Progenitor cell of endocrine pancreas (in vitro differentiated cells): ENCODE measurements around the gene ARHGEF4. TPM values are rescaled to one million over a fixed set of nuclear protein-coding genes. Genes with fewer than 3 reads are reported as not detected.

ENCODE experiments used
- DNase-seq: peaks from one replicate; pipeline ENCODE4 v3.0.0; 2021; ENCODE audit warnings: low spot score; ENCODE audit not compliant: unreplicated experiment
- H3K27ac Mint-ChIP-seq: 2 replicates; pipeline ENCODE4 v1.8.0; 2021; ENCODE audit warnings: mild to moderate bottlenecking, moderate library complexity, mixed read lengths
- H3K27me3 Mint-ChIP-seq: 2 replicates; pipeline ENCODE4 v1.8.0; 2021; ENCODE audit warnings: mixed read lengths
- H3K36me3 Mint-ChIP-seq: 2 replicates; pipeline ENCODE4 v1.8.0; 2022; ENCODE audit warnings: mixed read lengths; ENCODE audit not compliant: insufficient read depth
- H3K4me1 Mint-ChIP-seq: 2 replicates; pipeline ENCODE4 v1.8.0; 2021; ENCODE audit warnings: low read depth, mixed read lengths
- H3K4me3 Mint-ChIP-seq: 2 replicates; pipeline ENCODE4 v1.8.0; 2021; ENCODE audit warnings: low read depth, mild to moderate bottlenecking, moderate library complexity, mixed read lengths
- H3K9me3 Mint-ChIP-seq: 2 replicates; pipeline ENCODE4 v1.8.0; 2021; ENCODE audit warnings: low read depth, mixed read lengths
- long read RNA-seq: library from polyadenylated mRNA; unstranded; transcript quantifications from one replicate; pipeline ENCODE4 v2.0.0, GENCODE V29; 2020
- total RNA-seq: library from RNA; stranded (reverse); gene quantifications from 2 replicates; pipeline ENCODE4 v1.2.1, GENCODE V29; 2021
- TF ChIP-seq, protein P1 (sequence below): fragments of 200-600 bp; sonication (generic); IDR thresholded peaks from one replicate; pipeline ENCODE4 v1.5.0; 2021; ENCODE audit warnings: antibody characterized with exemption, mild to moderate bottlenecking; ENCODE audit not compliant: unreplicated experiment

The ARHGEF4 gene
- total RNA-seq: 5.6 and 6.5 TPM in 2 replicates
- long read RNA-seq, partial matches to known transcripts: 0 of 1 reads
- long read RNA-seq, other reads (novel, unspliced or antisense): 1 of 1 reads

DNA sequence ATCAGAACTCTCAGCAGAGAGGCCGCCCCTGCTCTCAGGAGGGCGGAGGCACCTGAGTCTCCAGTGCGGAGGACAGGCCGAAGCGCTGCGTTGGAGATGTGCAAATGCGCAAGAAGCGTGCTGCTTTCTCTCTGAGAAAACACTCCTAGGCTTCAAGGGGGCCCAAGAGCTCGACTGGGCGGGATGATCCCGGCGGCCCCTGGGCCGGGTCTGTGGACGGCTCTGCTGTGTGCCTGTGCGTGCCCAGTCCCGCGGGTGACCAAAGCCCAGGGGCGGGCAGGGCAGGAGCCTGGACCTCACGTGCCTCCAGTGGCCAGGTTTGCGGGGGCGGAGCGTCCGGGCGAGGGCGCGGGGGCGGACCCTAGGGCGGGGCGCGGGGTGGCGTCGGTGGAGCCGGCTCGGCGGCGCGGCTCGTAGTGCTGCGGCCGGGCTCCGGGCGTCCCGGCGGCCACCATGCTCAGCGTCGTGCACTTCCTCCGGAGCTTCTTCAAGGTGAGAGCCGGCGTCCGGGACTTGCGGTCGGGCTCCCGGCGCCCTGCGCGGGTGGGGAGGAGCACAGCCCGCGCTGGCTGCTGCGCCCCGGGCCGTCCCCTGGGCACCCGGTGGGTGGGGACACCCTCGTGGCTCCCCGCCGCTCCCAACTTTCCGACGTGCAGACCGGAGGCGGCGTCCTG is at the start of gene ARHGEF4:
ARHGEF4 (plus strand) TSS at position 414 of the 674 bp plus-strand sequence; CDS start at position 454, 40 bp downstream.
- Mint-ChIP-seq H3K36me3 (no peaks in the 10 kb centered on the region), H3K27ac (no peak within 1 kb of the TSS), H3K4me1 (no peaks in the 10 kb centered on the region), H3K9me3 (no peaks in the 10 kb centered on the region), H3K4me3 (peak within 1 kb of the TSS; percentile 57), H3K27me3 (peaks cover 73% of the 10 kb centered on the region)
- peak; percentile 67 for DNase-seq
- TF ChIP-seq, protein P1, sequence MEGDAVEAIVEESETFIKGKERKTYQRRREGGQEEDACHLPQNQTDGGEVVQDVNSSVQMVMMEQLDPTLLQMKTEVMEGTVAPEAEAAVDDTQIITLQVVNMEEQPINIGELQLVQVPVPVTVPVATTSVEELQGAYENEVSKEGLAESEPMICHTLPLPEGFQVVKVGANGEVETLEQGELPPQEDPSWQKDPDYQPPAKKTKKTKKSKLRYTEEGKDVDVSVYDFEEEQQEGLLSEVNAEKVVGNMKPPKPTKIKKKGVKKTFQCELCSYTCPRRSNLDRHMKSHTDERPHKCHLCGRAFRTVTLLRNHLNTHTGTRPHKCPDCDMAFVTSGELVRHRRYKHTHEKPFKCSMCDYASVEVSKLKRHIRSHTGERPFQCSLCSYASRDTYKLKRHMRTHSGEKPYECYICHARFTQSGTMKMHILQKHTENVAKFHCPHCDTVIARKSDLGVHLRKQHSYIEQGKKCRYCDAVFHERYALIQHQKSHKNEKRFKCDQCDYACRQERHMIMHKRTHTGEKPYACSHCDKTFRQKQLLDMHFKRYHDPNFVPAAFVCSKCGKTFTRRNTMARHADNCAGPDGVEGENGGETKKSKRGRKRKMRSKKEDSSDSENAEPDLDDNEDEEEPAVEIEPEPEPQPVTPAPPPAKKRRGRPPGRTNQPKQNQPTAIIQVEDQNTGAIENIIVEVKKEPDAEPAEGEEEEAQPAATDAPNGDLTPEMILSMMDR: no peak

DNA sequence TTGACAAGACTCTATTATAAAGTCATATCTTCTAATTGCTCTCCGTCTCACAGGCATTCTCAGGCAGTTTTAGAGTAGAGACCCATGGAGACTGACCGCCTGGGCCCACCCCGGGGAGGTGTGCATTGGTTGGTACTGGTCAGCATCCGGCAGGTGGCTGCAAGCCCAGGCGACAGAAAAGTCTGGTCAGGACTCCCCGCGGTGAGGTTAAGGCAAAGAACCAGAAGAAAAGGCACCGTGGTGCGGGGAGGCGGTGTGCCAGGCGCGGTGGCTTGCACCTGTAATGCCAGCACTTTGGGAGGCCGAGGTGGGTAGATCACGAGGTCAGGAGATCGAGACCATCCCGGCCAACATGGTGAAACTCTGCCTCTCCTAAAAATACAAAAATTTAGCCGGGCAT is 48.9 kb upstream of the ARHGEF4 start:
- Mint-ChIP-seq H3K36me3 (no peaks in the 10 kb centered on the region), H3K9me3 (peaks cover 2% of the 10 kb centered on the region)
- DNase-seq: no peak

DNA sequence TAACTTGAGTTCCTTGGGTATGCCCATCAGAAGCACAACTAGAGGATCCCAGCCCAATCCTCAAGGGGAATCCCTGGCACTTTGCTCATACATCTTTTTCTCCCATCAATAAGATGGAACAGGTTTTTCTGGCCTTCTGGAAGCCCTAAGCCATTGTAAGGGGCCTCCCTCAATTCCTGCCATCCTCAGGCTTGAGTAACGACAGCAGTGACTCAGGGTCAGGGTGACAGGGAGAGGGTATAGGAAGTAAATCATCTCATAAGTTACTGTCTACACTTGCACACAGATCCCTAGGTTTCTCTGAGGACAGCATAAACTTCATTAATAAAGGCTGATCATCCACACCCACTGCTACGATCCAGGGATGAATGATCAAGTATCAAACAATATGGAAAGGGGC is 46.4 kb upstream of the ARHGEF4 start:
- H3K27ac Mint-ChIP-seq: peak overlapping the region; percentile 13
- H3K27me3 Mint-ChIP-seq: peaks cover 7% of the 10 kb centered on the region
- TF ChIP-seq, protein P1: no peak
- H3K9me3 Mint-ChIP-seq: no peaks in the 10 kb centered on the region
- H3K36me3 Mint-ChIP-seq: no peaks in the 10 kb centered on the region
- H3K4me1 Mint-ChIP-seq: no peaks in the 10 kb centered on the region
- H3K4me3 Mint-ChIP-seq: no peak overlapping the region
- DNase-seq: no peak

More for the DNA sequence above, 48.9 kb upstream of the ARHGEF4 start:
- H3K4me1 Mint-ChIP-seq: no peaks in the 10 kb centered on the region
- TF ChIP-seq, protein P1: no peak
- no peak overlapping the region for H3K4me3 Mint-ChIP-seq
- no peak overlapping the region for H3K27ac Mint-ChIP-seq
- H3K27me3 Mint-ChIP-seq: peaks cover 2% of the 10 kb centered on the region

- peaks cover 7% of the 10 kb centered on the region for H3K27me3 Mint-ChIP-seq
- H3K4me1 Mint-ChIP-seq: no peaks in the 10 kb centered on the region
- H3K27ac Mint-ChIP-seq: no peak overlapping the region
- no peaks in the 10 kb centered on the region for H3K36me3 Mint-ChIP-seq
- H3K9me3 Mint-ChIP-seq: no peaks in the 10 kb centered on the region
- no peak overlapping the region for H3K4me3 Mint-ChIP-seq
- TF ChIP-seq, protein P1: no peak
- DNase-seq: no peak
These were observed 45.7 kb upstream of the ARHGEF4 start for GRCh38 chr2:130790804-130791616.

DNA sequence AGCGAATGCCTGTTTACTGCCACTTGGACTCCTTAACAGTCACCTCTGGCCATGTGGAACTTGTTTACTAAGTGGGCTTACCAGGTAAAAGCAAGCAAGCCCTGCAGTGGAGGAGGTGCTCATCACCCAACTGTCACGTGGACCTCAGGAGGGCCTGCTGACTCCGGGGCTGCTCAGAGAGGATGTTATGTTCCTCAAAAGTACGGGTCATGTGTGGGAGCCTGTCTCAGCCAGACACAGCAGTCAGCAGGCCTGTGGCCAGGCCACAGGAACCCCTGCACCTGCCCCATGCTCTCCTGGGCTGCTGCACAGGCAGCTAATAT is 45.1 kb upstream of the ARHGEF4 start:
- H3K4me3 Mint-ChIP-seq: no peak overlapping the region
- TF ChIP-seq, protein P1: no peak
- no peaks in the 10 kb centered on the region for H3K36me3 Mint-ChIP-seq
- no peaks in the 10 kb centered on the region for H3K4me1 Mint-ChIP-seq
- no peak for DNase-seq
- no peak overlapping the region for H3K27ac Mint-ChIP-seq
- H3K27me3 Mint-ChIP-seq: peaks cover 10% of the 10 kb centered on the region
- no peaks in the 10 kb centered on the region for H3K9me3 Mint-ChIP-seq
